PC-9 (cell line): Measurements from ENCODE around the gene LRRC14B. TPM values are rescaled to one million over a fixed set of nuclear protein-coding genes. Genes with fewer than 3 reads are reported as not detected.

Experiments
- BruUV-seq: library from RNA; stranded (reverse); fragments of 400-500 nt; replicated peaks from 2 replicates; lab custom pipeline; 2021; lab: Mats Ljungman, UMichigan
- CTCF ChIA-PET: fragments of 300-600 bp; sonication (Branson Sonifier 250); formaldehyde crosslinking; loops from one replicate; lab custom pipeline; 2022; ENCODE audit warnings: antibody characterized with exemption; lab: Charles Lee
- POLR2A ChIA-PET: fragments of 300-600 bp; sonication (Branson Sonifier 250); formaldehyde crosslinking; loops from one replicate; lab custom pipeline; 2022; ENCODE audit warnings: antibody characterized with exemption; ENCODE audit not compliant: unreplicated experiment; lab: Charles Lee
- DNase-seq, 2 experiments: peaks; one replicate each; pipeline versions ENCODE4 v3.0.0 to v3.0.0-alpha.2; 2015 to 2022; ENCODE audit warnings: mixed read lengths in 1 of 2
- H2AFZ ChIP-seq: fragments of 200-600 bp; sonication (generic); 2 replicates; pipeline ENCODE4 v1.8.1; 2017; ENCODE audit warnings: antibody characterized with exemption
- H3F3A ChIP-seq: fragments of 200-600 bp; sonication (generic); 2 replicates; pipeline ENCODE4 v1.8.1; 2017; ENCODE audit warnings: antibody characterized with exemption, mild to moderate bottlenecking, low read depth; ENCODE audit not compliant: insufficient read depth
- H3K27ac ChIP-seq: fragments of 200-600 bp; sonication (generic); 2 replicates; pipeline ENCODE4 v1.6.1; 2016; ENCODE audit warnings: mixed run types
- H3K27me3 ChIP-seq: fragments of 200-600 bp; sonication (generic); 2 replicates; pipeline ENCODE4 v1.6.1; 2016; ENCODE audit warnings: low read depth, mixed run types; ENCODE audit not compliant: insufficient read depth
- H3K36me3 ChIP-seq: fragments of 200-600 bp; sonication (generic); 2 replicates; pipeline ENCODE4 v1.6.1; 2016; ENCODE audit warnings: low read depth, mixed run types
- H3K4me1 ChIP-seq: fragments of 200-600 bp; sonication (generic); replicated peaks from 2 replicates; pipeline ENCODE4 v1.6.1; 2016; ENCODE audit warnings: mixed run types; ENCODE audit not compliant: insufficient read depth
- H3K4me2 ChIP-seq: fragments of 200-600 bp; sonication (generic); 2 replicates; pipeline ENCODE4 v1.6.1; 2017; ENCODE audit warnings: mixed run types
- H3K4me3 ChIP-seq: fragments of 200-600 bp; sonication (generic); 2 replicates; pipeline ENCODE4 v1.6.1; 2016; ENCODE audit warnings: mixed run types
- H3K79me2 ChIP-seq: fragments of 200-600 bp; sonication (generic); 2 replicates; pipeline ENCODE4 v1.6.1; 2017; ENCODE audit warnings: low read depth, mixed run types
- H3K9me2 ChIP-seq: fragments of 200-600 bp; sonication (generic); 2 replicates; pipeline ENCODE4 v1.8.1; 2017; ENCODE audit warnings: mild to moderate bottlenecking; ENCODE audit not compliant: insufficient read depth
- H3K9me3 ChIP-seq: fragments of 200-600 bp; sonication (generic); 2 replicates; pipeline ENCODE4 v1.8.1; 2016; ENCODE audit warnings: low read depth; ENCODE audit not compliant: insufficient read depth
- H4K20me1 ChIP-seq: fragments of 200-600 bp; sonication (generic); 2 replicates; pipeline ENCODE4 v1.8.1; 2017; ENCODE audit not compliant: insufficient read depth
- EZH2 ChIP-seq: fragments of 200-600 bp; sonication (generic); IDR thresholded peaks from 2 replicates; pipeline ENCODE4 v1.8.0; 2017; ENCODE audit warnings: antibody characterized with exemption, low read depth
- intact Hi-C: fragments of 100-400 bp; cut with micrococcal nuclease; formaldehyde crosslinking; loops from one replicate; pipeline ENCODE4 v1.10.0; 2022; ENCODE audit not compliant: unreplicated experiment
- total RNA-seq: library from RNA; stranded (reverse); gene quantifications from 2 replicates; pipeline ENCODE4 v1.2.3, GENCODE V29; 2021
- TF ChIP-seq, protein P1 (sequence below): fragments of 200-600 bp; sonication (generic); conservative IDR thresholded peaks from 2 replicates; pipeline ENCODE4 v1.6.1; 2017; ENCODE audit warnings: mixed run types, antibody characterized with exemption, mild to moderate bottlenecking, moderate library complexity

Gene LRRC14B
- total RNA-seq, 1 experiment from 2014 or later, result not detected

GRCh38 chr5:169071-169727 lies 22.1 kb upstream of the LRRC14B start:
- Histone ChIP-seq H3F3A (peaks cover 6% of the 10 kb centered on the region; the same call in 1 of the 2 replicates), H3K9me3 (no peaks in the 10 kb centered on the region), H3K27ac (no peak overlapping the region), H3K27me3 (peaks cover 59% of the 10 kb centered on the region), H3K4me2 (no peak overlapping the region), H4K20me1 (no peaks in the 10 kb centered on the region), H3K4me1 (no peaks in the 10 kb centered on the region), H2AFZ (no peak overlapping the region), H3K36me3 (no peaks in the 10 kb centered on the region), H3K9me2 (no peaks in the 10 kb centered on the region), H3K4me3 (no peak overlapping the region), H3K79me2 (no peaks in the 10 kb centered on the region)
- no TSS peak for BruUV-seq
- no peak for TF ChIP-seq EZH2
- TF ChIP-seq, protein P1, sequence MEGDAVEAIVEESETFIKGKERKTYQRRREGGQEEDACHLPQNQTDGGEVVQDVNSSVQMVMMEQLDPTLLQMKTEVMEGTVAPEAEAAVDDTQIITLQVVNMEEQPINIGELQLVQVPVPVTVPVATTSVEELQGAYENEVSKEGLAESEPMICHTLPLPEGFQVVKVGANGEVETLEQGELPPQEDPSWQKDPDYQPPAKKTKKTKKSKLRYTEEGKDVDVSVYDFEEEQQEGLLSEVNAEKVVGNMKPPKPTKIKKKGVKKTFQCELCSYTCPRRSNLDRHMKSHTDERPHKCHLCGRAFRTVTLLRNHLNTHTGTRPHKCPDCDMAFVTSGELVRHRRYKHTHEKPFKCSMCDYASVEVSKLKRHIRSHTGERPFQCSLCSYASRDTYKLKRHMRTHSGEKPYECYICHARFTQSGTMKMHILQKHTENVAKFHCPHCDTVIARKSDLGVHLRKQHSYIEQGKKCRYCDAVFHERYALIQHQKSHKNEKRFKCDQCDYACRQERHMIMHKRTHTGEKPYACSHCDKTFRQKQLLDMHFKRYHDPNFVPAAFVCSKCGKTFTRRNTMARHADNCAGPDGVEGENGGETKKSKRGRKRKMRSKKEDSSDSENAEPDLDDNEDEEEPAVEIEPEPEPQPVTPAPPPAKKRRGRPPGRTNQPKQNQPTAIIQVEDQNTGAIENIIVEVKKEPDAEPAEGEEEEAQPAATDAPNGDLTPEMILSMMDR, result no peak
- intact Hi-C loops, result no loop called here
- ChIA-PET POLR2A (no interaction called here), CTCF (no interaction called here)
- DNase-seq, result no peak

DNA sequence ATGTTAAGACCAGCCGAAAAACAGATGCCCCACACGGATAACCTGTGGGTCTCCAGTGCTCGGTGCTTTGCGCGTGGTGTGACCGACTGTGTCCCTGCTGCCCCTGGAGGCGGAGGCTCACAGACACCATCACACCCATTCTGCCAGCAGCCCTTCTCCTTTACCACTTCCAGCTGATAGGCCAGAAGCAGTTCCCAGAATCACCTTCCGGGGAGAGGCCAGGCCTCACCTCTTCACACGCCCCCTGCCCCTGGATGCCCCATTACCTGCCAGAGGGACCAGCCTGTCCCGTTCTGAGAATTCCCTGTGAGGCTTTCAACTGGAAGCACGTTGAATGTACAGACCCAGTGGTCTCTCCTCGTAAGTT lies 21.6 kb upstream of the LRRC14B start:
- no TSS peak for BruUV-seq
- no peak for DNase-seq
- H3K9me3 ChIP-seq, result no peaks in the 10 kb centered on the region
- H3K27ac ChIP-seq, result no peak overlapping the region
- ChIA-PET CTCF (no interaction called here), POLR2A (no interaction called here)
- H3K4me3 ChIP-seq, result no peak overlapping the region
- H4K20me1 ChIP-seq, result no peaks in the 10 kb centered on the region
- peaks cover 64% of the 10 kb centered on the region for H3K27me3 ChIP-seq
- H3K9me2 ChIP-seq, result no peaks in the 10 kb centered on the region
- no peak overlapping the region for H3K4me2 ChIP-seq
- TF ChIP-seq EZH2, result no peak
- TF ChIP-seq, protein P1, result no peak
- H3K79me2 ChIP-seq, result no peaks in the 10 kb centered on the region
- H2AFZ ChIP-seq, result no peak overlapping the region
- H3K36me3 ChIP-seq, result no peaks in the 10 kb centered on the region
- H3F3A ChIP-seq, result peaks cover 1% of the 10 kb centered on the region; the same call in 1 of the 2 replicates
- H3K4me1 ChIP-seq, result no peaks in the 10 kb centered on the region
- intact Hi-C loops, result no loop called here

- no peaks in the 10 kb centered on the region for H3K4me1 ChIP-seq
- ChIA-PET CTCF (no interaction called here), POLR2A (no interaction called here)
- H3F3A ChIP-seq, result no peaks in the 10 kb centered on the region
- H4K20me1 ChIP-seq, result 0 out of 2 replicates have a peak, but pooled peaks cover 1% of the 10 kb centered on the region
- no peak for DNase-seq
- no peaks in the 10 kb centered on the region for H3K9me3 ChIP-seq
- no TSS peak for BruUV-seq
- H3K4me2 ChIP-seq, result no peak overlapping the region
- H3K79me2 ChIP-seq, result no peaks in the 10 kb centered on the region
- no peak for TF ChIP-seq EZH2
- TF ChIP-seq, protein P1, result no peak
- H3K27me3 ChIP-seq, result peaks cover 76% of the 10 kb centered on the region
- H3K27ac ChIP-seq, result no peak overlapping the region
- no peaks in the 10 kb centered on the region for H3K36me3 ChIP-seq
- H2AFZ ChIP-seq, result no peak overlapping the region
- H3K4me3 ChIP-seq, result no peak overlapping the region
- intact Hi-C loops, result no loop called here
- H3K9me2 ChIP-seq, result no peaks in the 10 kb centered on the region
Measured at GRCh38 chr5:170971-171800, 20.1 kb upstream of the LRRC14B start.
